NB4 (cell line): ENCODE results near the gene ARL6IP5.

Experiments used
- CTCF ChIP-seq: IDR thresholded peaks from one replicate; pipeline ENCODE4 v1.5.1; 2012; ENCODE audit warnings: low read depth, low read length
- MAX ChIP-seq: IDR thresholded peaks from 2 replicates; pipeline ENCODE4 v1.6.1; 2011; ENCODE audit warnings: low read depth, low read length
- MYC ChIP-seq: IDR thresholded peaks from 2 replicates; pipeline ENCODE4 v1.6.1; 2011; ENCODE audit warnings: low read depth, low read length
- POLR2A ChIP-seq: IDR thresholded peaks from 2 replicates; pipeline ENCODE4 v1.6.1; 2011; ENCODE audit warnings: mild to moderate bottlenecking; ENCODE audit not compliant: insufficient read length; ENCODE audit errors: extremely low read depth

- no peak for TF ChIP-seq CTCF
- TF ChIP-seq MYC = no peak
- TF ChIP-seq POLR2A = no peak
- TF ChIP-seq MAX = no peak
Observed at GRCh38 chr3:69128509-69128908, 43.8 kb downstream of the ARL6IP5 start.
